HepG2 (cell line): ENCODE data around the gene MAPK8. TPM values are rescaled to one million over a fixed set of nuclear protein-coding genes. Genes with fewer than 3 reads are reported as not detected.

Experiments used
- ATAC-seq: fragments of 200-7000 bp; cut with Tn5 transposase; 3 replicates; pipeline ENCODE4 v1.9.1; 2020; ENCODE audit warnings: mild to moderate bottlenecking, moderate library complexity
- BruUV-seq: library from RNA; stranded (reverse); fragments of 400-500 nt; replicated peaks from 2 replicates; lab custom pipeline; 2021; lab: Mats Ljungman, UMichigan
- CTCF ChIA-PET: fragments of 300-600 bp; formaldehyde crosslinking; extraction: SDS; loops from one replicate; lab custom pipeline; 2021; ENCODE audit warnings: low total read pairs, inconsistent platforms, low intra/inter-chr PET ratio; lab: Yijun Ruan, JAX
- POLR2A ChIA-PET: fragments of 350-600 bp; sonication (Branson Sonifier 250); formaldehyde crosslinking; loops from one replicate; lab custom pipeline; 2020; ENCODE audit warnings: antibody characterized with exemption, inconsistent platforms; lab: Yijun Ruan, JAX
- DNase-seq: peaks from one replicate; pipeline ENCODE4 v3.0.0-alpha.2; 2015; ENCODE audit warnings: low spot score
- FAIRE-seq: peaks from 3 replicates; lab custom pipeline; 2011; peaks lifted over from hg19 to GRCh38; lab: Jason Lieb, UNC
- H2AFZ ChIP-seq: one replicate; pipeline ENCODE4 v1.6.1; 2011; ENCODE audit warnings: low read length, inconsistent platforms
- H3K27ac ChIP-seq: fragments of 300-600 bp; 3 replicates; pipeline ENCODE4 v1.8.0; 2011; ENCODE audit warnings: mixed run types, mild to moderate bottlenecking, mixed read lengths, low read length, inconsistent platforms; ENCODE audit not compliant: insufficient read depth; ENCODE audit errors: extremely low read length
- H3K27me3 ChIP-seq, 2 experiments: fragments of 200-600 bp in 1 of 2; 2 replicates in 1 of 2; 3 replicates in 1 of 2; pipeline versions ENCODE4 v1.6.0 to v1.8.0; 2011; ENCODE audit warnings: low read length in 2 of 2, mild to moderate bottlenecking in 2 of 2, moderate library complexity in 2 of 2, inconsistent platforms in 1 of 2; ENCODE audit not compliant: insufficient read depth in 2 of 2, control insufficient read depth in 1 of 2
- H3K36me3 ChIP-seq, 2 experiments: fragments of 200-600 bp in 1 of 2; replicated peaks in 1 of 2; 2 replicates in 1 of 2; 3 replicates in 1 of 2; pipeline versions ENCODE4 v1.5.1 to v1.8.0; 2011; ENCODE audit warnings: low read length in 2 of 2, inconsistent platforms in 1 of 2; ENCODE audit not compliant: insufficient read depth in 2 of 2, control insufficient read depth in 1 of 2
- H3K4me1 ChIP-seq: 2 replicates; pipeline ENCODE4 v1.5.1; 2012; ENCODE audit warnings: low read length, inconsistent platforms; ENCODE audit not compliant: insufficient read depth
- H3K4me2 ChIP-seq: 2 replicates; pipeline ENCODE4 v1.6.0; 2011; ENCODE audit warnings: low read depth, low read length, inconsistent platforms
- H3K4me3 ChIP-seq, 3 experiments: fragments of 200-600 bp in 1 of 3; sonication (generic), shearing (Covaris generic) in 1 of 3; replicated peaks in 1 of 3; 2 replicates each; pipeline ENCODE4 v1.5.1; 2011 to 2016; ENCODE audit warnings: low read length in 3 of 3, inconsistent platforms in 2 of 3, low read depth in 2 of 3, mild to moderate bottlenecking in 2 of 3, control low read depth in 1 of 3, mixed read lengths in 1 of 3; ENCODE audit not compliant: insufficient read depth in 1 of 3
- H3K79me2 ChIP-seq: one replicate; pipeline ENCODE4 v1.6.1; 2011; ENCODE audit warnings: low read length, inconsistent platforms; ENCODE audit not compliant: insufficient read depth
- H3K9ac ChIP-seq: 2 replicates; pipeline ENCODE4 v1.6.0; 2011; ENCODE audit warnings: mild to moderate bottlenecking, low read depth, low read length, inconsistent platforms; ENCODE audit not compliant: insufficient read depth
- H3K9me3 ChIP-seq: 2 replicates; pipeline ENCODE4 v1.5.1; 2012; ENCODE audit warnings: mild to moderate bottlenecking, low read length
- H4K20me1 ChIP-seq: 2 replicates; pipeline ENCODE4 v1.6.0; 2011; ENCODE audit warnings: inconsistent platforms, mild to moderate bottlenecking, low read length, moderate library complexity; ENCODE audit not compliant: insufficient read depth
- AHR ChIP-seq: IDR thresholded peaks from 2 replicates; pipeline ENCODE4 v1.6.1; 2018; ENCODE audit warnings: missing genetic modification reagents, missing compliant biosample characterization
- ATF7 ChIP-seq, 2 experiments: fragments of 450-650 bp in 1 of 2; sonication (generic) in 1 of 2; formaldehyde crosslinking in 1 of 2; IDR thresholded peaks; 2 replicates each; pipeline versions ENCODE4 v1.4.0 to v1.6.1; 2016 to 2020; ENCODE audit warnings: antibody characterized with exemption in 1 of 2, mild to moderate bottlenecking in 1 of 2, missing genetic modification reagents in 1 of 2
- CAMTA2 ChIP-seq: sonication (generic); formaldehyde crosslinking; IDR thresholded peaks from 2 replicates; pipeline ENCODE4 v1.4.0; 2020; ENCODE audit warnings: mild to moderate bottlenecking, missing genetic modification reagents, borderline replicate concordance
- CC2D1A ChIP-seq: sonication (generic); formaldehyde crosslinking; IDR thresholded peaks from 2 replicates; pipeline ENCODE4 v1.8.1; 2023; ENCODE audit warnings: mild to moderate bottlenecking, missing genetic modification reagents
- GPN1 ChIP-seq: sonication (generic); formaldehyde crosslinking; IDR thresholded peaks from 2 replicates; pipeline ENCODE4 v1.5.1; 2020; ENCODE audit warnings: missing genetic modification reagents, borderline replicate concordance
- HNRNPUL1 ChIP-seq: fragments of 200-400 bp; formaldehyde crosslinking; IDR thresholded peaks from 2 replicates; pipeline ENCODE4 v1.6.1; 2017; ENCODE audit warnings: low read depth, mild to moderate bottlenecking, low read length, moderate library complexity
- NFE2L1 ChIP-seq: sonication (generic); formaldehyde crosslinking; IDR thresholded peaks from 2 replicates; pipeline ENCODE4 v1.4.0; 2020; ENCODE audit warnings: missing genetic modification reagents, mild to moderate bottlenecking, borderline replicate concordance
- SIN3B ChIP-seq: fragments of 150-350 bp; IDR thresholded peaks from 2 replicates; pipeline ENCODE4 v1.6.1; 2014; ENCODE audit warnings: low read length
- SRSF9 ChIP-seq: fragments of 200-400 bp; formaldehyde crosslinking; IDR thresholded peaks from 2 replicates; pipeline ENCODE4 v1.6.1; 2018; ENCODE audit warnings: borderline replicate concordance, mild to moderate bottlenecking, low read depth, low read length; ENCODE audit not compliant: insufficient read depth, poor library complexity, severe bottlenecking
- TBX3 ChIP-seq: fragments of 450-650 bp; IDR thresholded peaks from 2 replicates; pipeline ENCODE4 v1.6.1; 2017; ENCODE audit warnings: antibody characterized with exemption, mild to moderate bottlenecking, inconsistent platforms, borderline replicate concordance
- ZNF619 ChIP-seq: sonication (generic); formaldehyde crosslinking; IDR thresholded peaks from 2 replicates; pipeline ENCODE4 v1.4.0; 2020; ENCODE audit warnings: mild to moderate bottlenecking, missing genetic modification reagents
- ZNF747 ChIP-seq: sonication (generic); formaldehyde crosslinking; IDR thresholded peaks from 2 replicates; pipeline ENCODE4 v1.8.1; 2023; ENCODE audit warnings: missing genetic modification reagents, mild to moderate bottlenecking, borderline replicate concordance
- ZNF768 ChIP-seq: sonication (generic); formaldehyde crosslinking; IDR thresholded peaks from 2 replicates; pipeline ENCODE4 v1.4.0; 2020; ENCODE audit warnings: missing genetic modification reagents
- WGBS: methylation state at CpG from one replicate; pipeline ENCODE4 v1.1.6; 2017; ENCODE audit warnings: low lambda C conversion rate; 5-methylcytosine and 5-hydroxymethylcytosine counted together
- in situ Hi-C: cut with HindIII; loops from 2 replicates; pipeline ENCODE4 v1.10.0; 2017; ENCODE audit warnings: low pct_unique_long_range_greater_than_20kb; ENCODE audit not compliant: extremely low pct_ligation_motif_present
- intact Hi-C: fragments of 100-400 bp; cut with micrococcal nuclease; formaldehyde crosslinking; loops from one replicate; pipeline ENCODE4 v1.10.0; 2022; ENCODE audit not compliant: unreplicated experiment
- polyA plus RNA-seq, 8 experiments: library from polyadenylated mRNA; depleted of rRNA in 3 of 8; stranded (reverse) in 7 of 8; unstranded in 1 of 8; fragments of >200 nt; fragmentation: Illumina TruSeq in 4 of 8; extraction: Trizol in 4 of 8; gene quantifications; 2 replicates each; pipeline versions ENCODE4 v1.2.1 to v1.2.3, GENCODE V29; 2011 to 2016; ENCODE audit warnings: low read depth in 4 of 8, missing spikeins in 1 of 8, mixed read lengths in 1 of 8; ENCODE audit not compliant: insufficient read depth in 1 of 8
- total RNA-seq, 5 experiments: library from RNA; depleted of rRNA; stranded (reverse); fragments of >200 nt; fragmentation: Illumina TruSeq; extraction: Trizol; gene quantifications; 2 replicates each; pipeline ENCODE4 v1.2.3, GENCODE V29; 2016; ENCODE audit warnings: low read depth in 1 of 5
- TF ChIP-seq, protein P1 (sequence below): sonication (generic); formaldehyde crosslinking; IDR thresholded peaks from 2 replicates; pipeline ENCODE4 v1.4.0; 2020; ENCODE audit warnings: mild to moderate bottlenecking, missing genetic modification reagents

MAPK8 gene
- total and polyA plus RNA-seq, 2 of the 13 experiments (the other 11 are each of a cell fraction or from before 2014, with no cell fraction given), result 41.6 to 47.3 TPM

DNA sequence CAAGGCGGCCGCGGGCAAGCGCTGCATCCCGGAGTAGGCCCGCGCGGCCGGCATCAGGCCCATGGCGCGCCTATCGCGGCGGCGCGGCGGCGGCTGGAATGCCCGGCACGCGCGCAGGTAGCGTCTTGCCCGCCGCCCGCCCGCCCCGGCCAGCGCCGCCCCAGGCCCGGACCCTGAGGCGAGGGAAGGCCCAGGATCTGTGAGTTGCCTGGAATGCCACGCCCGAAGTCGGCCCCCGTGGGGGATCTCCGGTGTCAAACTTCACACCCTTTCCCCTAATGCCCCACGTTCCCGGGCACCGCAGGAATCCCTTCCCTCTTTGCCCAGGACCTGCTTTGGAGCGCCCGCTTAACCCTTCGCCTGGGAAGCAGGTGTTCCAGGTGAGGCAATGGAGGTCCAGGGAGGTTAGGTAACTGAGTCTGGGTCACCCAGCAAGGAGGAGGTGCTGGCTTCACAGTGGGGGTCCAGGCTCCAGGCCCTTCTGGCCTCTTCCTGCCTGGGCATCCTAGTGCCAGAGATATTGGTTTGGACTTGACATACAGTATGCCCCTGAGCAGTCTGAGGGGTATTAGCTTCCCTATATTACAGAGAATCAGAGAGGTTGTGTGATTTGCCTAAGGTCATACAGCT, 160.2 kb downstream of the MAPK8 start:
- Histone ChIP-seq H3K79me2 (no peaks in the 10 kb centered on the region), H3K9me3 (no peaks in the 10 kb centered on the region), H3K9ac (no peak overlapping the region), H3K4me2 (no peak overlapping the region), H3K27me3 (0 out of 5 replicates have a peak, but pooled peaks cover 0 to 11% of the 10 kb centered on the region in 2 experiments), H2AFZ (no peak overlapping the region), H3K4me1 (peaks cover 12% of the 10 kb centered on the region; the same call in 1 of the 2 replicates), H3K36me3 (no peaks in the 10 kb centered on the region), H3K27ac (no peak overlapping the region), H4K20me1 (no peaks in the 10 kb centered on the region), H3K4me3 (no peak overlapping the region)
- no TSS peak for BruUV-seq
- POLR2A ChIA-PET, result no interaction called here
- FAIRE-seq (no peak), DNase-seq (no peak), ATAC-seq (no peak)
- 90% methylated on average over 22 of the region's 43 CpGs for WGBS
- intact Hi-C loops, result no loop called here
- in situ Hi-C loops, result no loop called here
- CTCF ChIA-PET, result no interaction called here
- TF ChIP-seq ZNF768, result peak; percentile 49; the same call in 1 of the 2 replicates
- no peak for TF ChIP-seq ATF7 (IDR thresholded peaks at IDR 0.05)
- TF ChIP-seq ATF7 (CRISPR knock-in tag; IDR thresholded peaks at IDR 0.05), result no peak

DNA sequence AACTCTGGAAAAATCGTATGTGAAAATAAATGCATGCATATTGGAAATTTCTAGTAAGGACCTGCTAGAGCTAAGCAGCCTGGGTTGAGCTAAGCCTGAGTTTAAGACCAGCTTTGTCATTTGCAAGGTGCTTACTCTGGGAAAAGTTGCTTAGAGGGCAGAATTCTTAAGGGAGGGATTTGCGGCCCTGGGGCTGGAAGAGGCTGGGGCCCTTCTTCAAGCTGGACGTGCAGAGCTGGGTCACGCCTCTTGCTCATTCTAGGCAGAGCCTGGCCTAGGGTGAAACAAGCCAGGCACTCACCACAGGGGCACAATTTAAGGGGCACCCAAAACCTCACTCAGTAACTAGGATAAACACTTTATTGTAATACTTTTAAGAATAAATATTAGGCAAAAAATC, 161.2 kb downstream of the MAPK8 start:
- Histone ChIP-seq H2AFZ (no peak overlapping the region), H3K36me3 (no peaks in the 10 kb centered on the region), H4K20me1 (no peaks in the 10 kb centered on the region), H3K9me3 (no peaks in the 10 kb centered on the region), H3K27ac (no peak overlapping the region), H3K4me2 (no peak overlapping the region), H3K4me1 (peaks cover 12% of the 10 kb centered on the region; the same call in 1 of the 2 replicates), H3K79me2 (no peaks in the 10 kb centered on the region), H3K27me3 (0 out of 5 replicates have a peak, but pooled peaks cover 0 to 11% of the 10 kb centered on the region in 2 experiments), H3K4me3 (no peak overlapping the region), H3K9ac (no peak overlapping the region)
- no peak for ATAC-seq
- FAIRE-seq, result no peak
- 30% methylated on average over 4 of the region's 4 CpGs for WGBS
- intact Hi-C loops (no loop called here), in situ Hi-C loops (no loop called here)
- BruUV-seq, result no TSS peak
- POLR2A ChIA-PET, result no interaction called here
- CTCF ChIA-PET, result no interaction called here
- no peak for DNase-seq
- TF ChIP-seq CAMTA2 (CRISPR knock-in tag), result no peak
- no peak for TF ChIP-seq TBX3
- TF ChIP-seq HNRNPUL1, result no peak
- no peak for TF ChIP-seq AHR (CRISPR knock-in tag)
- no peak for TF ChIP-seq NFE2L1 (CRISPR knock-in tag)
- TF ChIP-seq, protein P1, sequence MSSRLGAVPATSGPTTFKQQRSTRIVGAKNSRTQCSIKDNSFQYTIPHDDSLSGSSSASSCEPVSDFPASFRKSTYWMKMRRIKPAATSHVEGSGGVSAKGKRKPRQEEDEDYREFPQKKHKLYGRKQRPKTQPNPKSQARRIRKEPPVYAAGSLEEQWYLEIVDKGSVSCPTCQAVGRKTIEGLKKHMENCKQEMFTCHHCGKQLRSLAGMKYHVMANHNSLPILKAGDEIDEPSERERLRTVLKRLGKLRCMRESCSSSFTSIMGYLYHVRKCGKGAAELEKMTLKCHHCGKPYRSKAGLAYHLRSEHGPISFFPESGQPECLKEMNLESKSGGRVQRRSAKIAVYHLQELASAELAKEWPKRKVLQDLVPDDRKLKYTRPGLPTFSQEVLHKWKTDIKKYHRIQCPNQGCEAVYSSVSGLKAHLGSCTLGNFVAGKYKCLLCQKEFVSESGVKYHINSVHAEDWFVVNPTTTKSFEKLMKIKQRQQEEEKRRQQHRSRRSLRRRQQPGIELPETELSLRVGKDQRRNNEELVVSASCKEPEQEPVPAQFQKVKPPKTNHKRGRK (CRISPR knock-in tag), result no peak
- no peak for TF ChIP-seq GPN1 (CRISPR knock-in tag)
- no peak for TF ChIP-seq ZNF619 (CRISPR knock-in tag)
- TF ChIP-seq ZNF747 (CRISPR knock-in tag), result no peak
- no peak for TF ChIP-seq SIN3B
- TF ChIP-seq CC2D1A (CRISPR knock-in tag), result no peak
- no peak for TF ChIP-seq SRSF9
